ENCODE results near the gene PIK3C2G. TPM values are rescaled to one million over a fixed set of nuclear protein-coding genes. Genes with fewer than 3 reads are reported as not detected.
"Not testable (repeated sequence)": the region's sequence is repeated elsewhere in the genome, so short reads cannot be mapped to it uniquely, and the experiment has no call there.

The PIK3C2G gene
- total RNA-seq, result not detected

DNA sequence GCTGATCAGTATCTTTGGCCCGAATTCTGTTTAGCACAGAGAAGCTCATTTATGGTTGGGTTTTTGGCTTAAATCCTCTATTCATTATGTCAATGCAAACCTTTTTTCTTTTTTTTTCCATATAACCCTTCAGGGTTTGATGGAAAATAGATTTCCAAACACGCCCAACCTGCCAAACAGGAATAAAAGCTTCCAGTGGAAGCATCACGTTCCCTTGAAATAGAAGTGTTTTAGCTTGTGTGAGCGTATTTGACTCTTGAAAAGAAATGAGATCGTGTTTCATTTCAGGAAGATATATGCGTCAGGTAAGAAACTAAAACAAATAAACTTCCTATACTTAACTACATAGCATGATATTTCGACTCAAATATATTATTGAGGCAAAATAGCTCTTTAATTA lies at the start of gene PIK3C2G:
PIK3C2G (plus strand) TSS at position 246 of the 400 bp plus-strand sequence. CDS start 20,564 bp downstream, outside the sequence.
- Mint-ChIP-seq H3K4me3 (no peak within 1 kb of the TSS), H3K36me3 (ENCODE audit: low read depth) (no peaks in the 10 kb centered on the region), H3K27me3 (no peaks in the 10 kb centered on the region), H3K9me3 (no peaks in the 10 kb centered on the region), H3K27ac (no peak within 1 kb of the TSS), H3K4me1 (no peaks in the 10 kb centered on the region)
- ATAC-seq (replicated peaks), result no peak

- no peaks in the 10 kb centered on the region for H3K4me1 Mint-ChIP-seq
- H3K27me3 Mint-ChIP-seq, result no peaks in the 10 kb centered on the region
These were observed 43.4 kb upstream of the PIK3C2G start for GRCh38 chr12:18217966-18218365.

DNA sequence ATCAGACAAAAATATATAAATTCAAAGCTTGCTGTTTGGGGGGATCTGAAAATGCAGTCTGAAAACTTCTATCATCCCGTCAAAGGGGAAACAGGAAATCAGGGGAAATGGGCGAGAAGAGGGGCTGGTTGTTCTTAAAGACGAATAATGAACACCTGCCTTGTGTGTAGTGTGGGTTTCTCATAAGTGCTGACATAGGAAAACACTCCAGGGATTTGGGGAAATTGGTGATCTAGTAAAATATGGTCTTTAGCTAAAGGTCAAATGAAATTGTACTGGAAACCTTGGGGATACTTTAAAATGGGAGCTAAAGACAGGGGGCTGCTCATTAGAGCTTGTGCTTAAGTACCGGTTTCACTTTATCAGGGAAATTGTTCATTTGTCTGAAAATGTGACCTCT lies 39.6 kb upstream of the PIK3C2G start:
- Mint-ChIP-seq H3K9me3 (no peaks in the 10 kb centered on the region), H3K4me1 (no peaks in the 10 kb centered on the region), H3K27me3 (no peaks in the 10 kb centered on the region), H3K36me3 (ENCODE audit: low read depth) (no peaks in the 10 kb centered on the region), H3K27ac (no peak overlapping the region), H3K4me3 (no peak overlapping the region)
- no peak for ATAC-seq (replicated peaks)

More at GRCh38 chr12:18217966-18218365, 43.4 kb upstream of the PIK3C2G start:
- Mint-ChIP-seq H3K9me3 (no peaks in the 10 kb centered on the region), H3K27ac (no peak overlapping the region), H3K36me3 (ENCODE audit: low read depth) (no peaks in the 10 kb centered on the region), H3K4me3 (no peak overlapping the region)
- no peak for ATAC-seq (replicated peaks)

DNA sequence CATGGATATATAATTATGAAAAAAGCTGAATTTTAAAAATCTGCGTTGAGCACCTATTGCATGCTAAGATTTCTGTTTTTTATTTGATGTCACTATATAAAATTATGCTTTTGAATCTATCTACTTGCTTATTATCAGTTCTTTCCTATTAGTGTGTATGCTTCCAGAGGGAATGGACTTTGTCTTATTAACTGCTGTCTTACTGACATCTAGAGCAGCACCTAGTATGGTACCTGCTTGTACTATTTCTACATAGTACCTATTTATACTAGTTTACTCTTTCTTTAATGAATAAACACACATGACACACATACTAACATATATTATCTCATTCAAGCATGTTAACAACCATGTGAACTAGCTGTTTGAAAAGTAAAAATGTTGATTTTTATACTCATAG lies 38.6 kb upstream of the PIK3C2G start:
- no peak for ATAC-seq (replicated peaks)
- Mint-ChIP-seq H3K27ac (no peak overlapping the region), H3K36me3 (ENCODE audit: low read depth) (no peaks in the 10 kb centered on the region), H3K4me3 (no peak overlapping the region), H3K9me3 (no peaks in the 10 kb centered on the region), H3K4me1 (no peaks in the 10 kb centered on the region), H3K27me3 (no peaks in the 10 kb centered on the region)

DNA sequence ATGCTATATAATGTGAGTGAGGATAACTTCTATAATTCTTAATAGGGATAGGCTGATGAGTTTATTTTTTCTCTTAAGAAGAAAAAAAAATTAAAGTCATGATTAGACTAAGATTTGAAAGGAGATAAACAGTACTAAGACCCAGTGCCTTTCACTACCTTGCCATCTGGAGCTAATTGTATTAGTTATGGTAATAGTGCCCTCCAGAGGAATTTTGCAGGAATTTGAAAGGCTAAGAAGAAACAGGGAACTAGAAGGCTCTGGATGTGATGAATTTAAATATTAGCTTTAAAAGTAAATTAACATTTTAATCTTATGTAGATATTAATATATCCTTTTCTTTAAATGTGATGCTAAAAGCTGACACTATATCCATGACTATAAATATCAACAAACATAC lies 36.6 kb upstream of the PIK3C2G start:
- no peak overlapping the region for H3K27ac Mint-ChIP-seq
- H3K9me3 Mint-ChIP-seq, result no peaks in the 10 kb centered on the region
- no peaks in the 10 kb centered on the region for H3K27me3 Mint-ChIP-seq
- H3K36me3 Mint-ChIP-seq (ENCODE audit: low read depth), result no peaks in the 10 kb centered on the region
- H3K4me3 Mint-ChIP-seq, result no peak overlapping the region
- no peak for ATAC-seq (replicated peaks)
- no peaks in the 10 kb centered on the region for H3K4me1 Mint-ChIP-seq

- no peaks in the 10 kb centered on the region for H3K36me3 Mint-ChIP-seq (ENCODE audit: low read depth)
- H3K4me1 Mint-ChIP-seq, result no peaks in the 10 kb centered on the region
- ATAC-seq (replicated peaks), result no peak
- peaks cover 4% of the 10 kb centered on the region for H3K9me3 Mint-ChIP-seq
- H3K27me3 Mint-ChIP-seq, result no peaks in the 10 kb centered on the region
- H3K27ac Mint-ChIP-seq, result no peak overlapping the region
- H3K4me3 Mint-ChIP-seq, result no peak overlapping the region
These were observed 21.8 kb upstream of the PIK3C2G start for GRCh38 chr12:18239526-18239925.

DNA sequence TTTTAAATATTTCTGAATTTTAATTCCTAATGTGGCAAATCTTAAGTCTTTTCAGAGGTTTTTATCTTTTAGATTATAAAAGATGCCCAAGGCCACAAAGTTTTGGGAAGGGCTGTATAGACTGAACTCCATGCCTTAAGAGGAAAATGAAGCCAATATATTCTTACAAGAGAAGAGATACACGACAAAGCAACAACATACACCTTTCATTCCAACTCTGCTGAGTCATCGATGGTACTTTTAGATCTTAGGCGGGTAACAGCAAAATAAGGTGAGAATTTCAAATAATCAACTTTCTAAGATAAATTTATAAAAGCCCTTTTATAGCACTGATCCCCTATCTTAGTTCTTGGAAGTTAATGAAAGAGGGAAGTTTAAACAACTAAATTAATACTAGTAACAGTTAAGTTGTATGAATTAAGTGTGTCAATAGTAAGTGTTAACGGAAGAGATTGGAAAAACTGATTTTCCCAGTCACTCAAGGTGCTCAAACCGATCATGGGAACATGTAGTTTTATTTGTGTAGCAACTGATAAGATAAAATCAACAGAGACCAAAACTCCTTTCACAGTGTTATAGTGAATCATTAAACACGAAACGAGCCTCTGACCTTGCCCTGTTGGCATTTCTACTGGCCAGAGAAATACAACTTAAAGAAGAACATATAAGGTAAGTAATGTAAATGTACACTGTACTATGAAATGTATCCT lies 18.8 kb upstream of the PIK3C2G start:
- no peak for ATAC-seq (replicated peaks)
- no peaks in the 10 kb centered on the region for H3K36me3 Mint-ChIP-seq (ENCODE audit: low read depth)
- no peaks in the 10 kb centered on the region for H3K9me3 Mint-ChIP-seq
- H3K4me3 Mint-ChIP-seq, result no peak overlapping the region
- no peaks in the 10 kb centered on the region for H3K27me3 Mint-ChIP-seq
- H3K4me1 Mint-ChIP-seq, result no peaks in the 10 kb centered on the region
- H3K27ac Mint-ChIP-seq, result no peak overlapping the region

DNA sequence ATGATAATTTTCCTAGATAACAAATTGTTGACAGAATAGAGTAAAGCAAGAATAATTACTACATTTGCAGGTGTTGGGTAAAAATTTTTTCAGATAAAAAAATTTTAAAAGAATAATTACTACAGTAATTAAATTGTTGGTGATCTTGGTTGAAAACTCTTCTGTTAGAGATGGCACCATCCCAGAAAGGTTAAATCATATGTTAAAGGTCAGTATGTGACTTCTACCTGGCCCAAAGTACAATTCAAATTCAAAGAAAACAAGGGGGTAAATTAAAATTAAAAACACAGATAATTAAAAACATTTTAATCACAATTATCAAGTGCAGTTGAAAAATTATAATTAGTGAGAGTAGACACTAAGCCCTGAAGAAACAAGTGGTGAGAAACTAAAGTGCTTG lies 18.1 kb upstream of the PIK3C2G start:
- Mint-ChIP-seq H3K4me3 (no peak overlapping the region), H3K4me1 (no peaks in the 10 kb centered on the region), H3K9me3 (no peaks in the 10 kb centered on the region), H3K27me3 (no peaks in the 10 kb centered on the region), H3K27ac (no peak overlapping the region), H3K36me3 (ENCODE audit: low read depth) (no peaks in the 10 kb centered on the region)
- ATAC-seq (replicated peaks), result no peak

- ATAC-seq (replicated peaks), result no peak
- Mint-ChIP-seq H3K9me3 (no peaks in the 10 kb centered on the region), H3K36me3 (ENCODE audit: low read depth) (no peaks in the 10 kb centered on the region), H3K27me3 (no peaks in the 10 kb centered on the region), H3K4me3 (no peak overlapping the region), H3K27ac (no peak overlapping the region), H3K4me1 (no peaks in the 10 kb centered on the region)
These were observed 15.3 kb upstream of the PIK3C2G start for GRCh38 chr12:18246066-18246465.

DNA sequence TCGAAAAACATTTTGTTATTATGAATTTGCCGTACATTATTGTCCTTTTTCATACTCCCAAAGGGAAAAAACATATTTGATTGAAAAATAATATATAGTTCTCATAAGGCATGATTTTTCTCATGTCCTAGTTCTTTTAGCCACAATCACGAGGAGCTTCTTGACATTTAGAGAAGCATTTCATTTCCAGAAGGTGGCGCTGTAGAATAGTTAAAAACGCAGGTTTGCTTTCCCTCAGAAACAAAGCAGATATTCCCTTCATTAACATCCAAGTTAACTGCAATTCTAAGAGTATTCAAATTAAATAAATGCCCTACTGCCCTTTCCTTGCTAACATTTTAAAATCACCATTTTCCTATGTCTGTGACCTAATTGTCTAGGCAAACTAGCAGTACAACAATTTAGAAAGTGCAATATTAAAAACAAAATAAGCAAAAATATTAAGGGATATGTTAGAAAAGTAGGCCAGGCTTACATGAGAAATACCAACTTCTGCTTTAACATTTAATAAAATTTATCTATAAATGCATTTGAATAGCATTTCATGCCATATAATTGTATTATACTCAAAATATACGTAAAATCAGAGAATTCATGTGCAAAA lies 10.9 kb upstream of the PIK3C2G start:
- Mint-ChIP-seq H3K4me3 (no peak overlapping the region), H3K36me3 (ENCODE audit: low read depth) (no peaks in the 10 kb centered on the region), H3K27ac (no peak overlapping the region), H3K9me3 (no peaks in the 10 kb centered on the region), H3K4me1 (no peaks in the 10 kb centered on the region), H3K27me3 (no peaks in the 10 kb centered on the region)
- ATAC-seq (replicated peaks), result no peak

GRCh38 chr12:18254081-18254480 lies 7.2 kb upstream of the PIK3C2G start:
- H3K9me3 Mint-ChIP-seq, result no peaks in the 10 kb centered on the region
- H3K4me3 Mint-ChIP-seq, result no peak overlapping the region
- no peak overlapping the region for H3K27ac Mint-ChIP-seq
- no peak for ATAC-seq (replicated peaks)
- no peaks in the 10 kb centered on the region for H3K4me1 Mint-ChIP-seq
- H3K36me3 Mint-ChIP-seq (ENCODE audit: low read depth), result no peaks in the 10 kb centered on the region
- H3K27me3 Mint-ChIP-seq, result no peaks in the 10 kb centered on the region

DNA sequence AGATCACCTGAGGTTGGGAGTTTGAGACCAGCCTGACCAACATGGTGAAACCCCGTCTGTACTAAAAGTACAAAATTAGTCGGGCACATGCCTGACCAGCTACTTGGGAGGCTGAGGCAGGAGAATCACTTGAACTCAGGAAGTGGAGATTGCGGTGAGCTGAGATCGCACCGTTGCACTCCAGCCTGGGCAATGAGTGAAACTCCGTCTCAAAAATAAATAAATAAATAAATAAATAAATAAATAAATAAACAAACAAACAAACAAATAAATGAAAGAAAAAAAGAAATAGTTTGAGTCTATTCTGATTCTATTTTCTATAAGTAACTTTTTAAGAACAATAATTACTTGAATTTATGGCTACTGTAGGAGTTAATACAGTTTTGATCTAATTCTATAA lies 6.3 kb upstream of the PIK3C2G start:
- not testable (repeated sequence) for H3K36me3 Mint-ChIP-seq (ENCODE audit: low read depth); ATAC-seq (replicated peaks); H3K9me3 Mint-ChIP-seq; H3K27me3 Mint-ChIP-seq; H3K4me3 Mint-ChIP-seq; H3K27ac Mint-ChIP-seq; H3K4me1 Mint-ChIP-seq

DNA sequence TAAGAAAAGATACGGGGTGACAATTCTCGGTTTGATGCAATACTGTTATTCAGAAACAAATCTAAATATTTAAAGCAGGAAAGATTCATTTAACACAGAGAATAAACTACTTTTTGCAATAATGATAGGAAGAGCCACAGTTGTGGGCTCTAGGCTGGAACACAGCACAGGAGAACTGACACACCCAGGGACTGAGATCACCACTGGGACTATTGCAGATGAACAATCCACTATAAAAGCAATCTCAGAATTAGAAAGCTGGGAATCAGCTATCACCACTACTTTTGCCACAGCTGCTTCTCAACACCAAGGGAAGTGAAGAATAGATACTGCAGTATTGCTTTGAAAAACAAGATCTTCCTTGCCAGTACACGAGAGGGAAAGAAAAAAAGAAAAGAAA lies 4.1 kb upstream of the PIK3C2G start:
- no peaks in the 10 kb centered on the region for H3K4me1 Mint-ChIP-seq
- H3K27me3 Mint-ChIP-seq, result no peaks in the 10 kb centered on the region

GRCh38 chr12:18258929-18259328 lies 2.4 kb upstream of the PIK3C2G start:
- H3K4me3 Mint-ChIP-seq, result no peak overlapping the region
- no peaks in the 10 kb centered on the region for H3K9me3 Mint-ChIP-seq
- no peaks in the 10 kb centered on the region for H3K36me3 Mint-ChIP-seq (ENCODE audit: low read depth)
- no peaks in the 10 kb centered on the region for H3K27me3 Mint-ChIP-seq
- no peak for ATAC-seq (replicated peaks)
- no peaks in the 10 kb centered on the region for H3K4me1 Mint-ChIP-seq
- H3K27ac Mint-ChIP-seq, result no peak overlapping the region

More for the DNA sequence above, 4.1 kb upstream of the PIK3C2G start:
- Mint-ChIP-seq H3K36me3 (ENCODE audit: low read depth) (no peaks in the 10 kb centered on the region), H3K27ac (no peak overlapping the region), H3K4me3 (no peak overlapping the region), H3K9me3 (no peaks in the 10 kb centered on the region)
- ATAC-seq (replicated peaks), result no peak

GRCh38 chr12:18259906-18260682 lies 1.2 kb upstream of the PIK3C2G start:
- no peak for ATAC-seq (replicated peaks)
- no peaks in the 10 kb centered on the region for H3K36me3 Mint-ChIP-seq (ENCODE audit: low read depth)
- no peak overlapping the region for H3K4me3 Mint-ChIP-seq
- no peaks in the 10 kb centered on the region for H3K27me3 Mint-ChIP-seq
- H3K4me1 Mint-ChIP-seq, result no peaks in the 10 kb centered on the region
- H3K27ac Mint-ChIP-seq, result no peak overlapping the region
- no peaks in the 10 kb centered on the region for H3K9me3 Mint-ChIP-seq

Measured in activated T-helper 17 cell treated with anti-CD3 and anti-CD28 coated beads, Interleukin-2, amount 50 U/mL, for 72 hours (primary cell).